Ovary (tissue), 3 donors: ENCODE results near the gene ATP1A2.

ENCODE experiments used
- CTCF ChIP-seq, 3 donors: fragments of 450-650 bp in 2 of 3; fragments of 200-600 bp in 1 of 3; IDR thresholded peaks; one replicate each; pipeline versions ENCODE4 v1.5.1 to v1.8.0; 2016 to 2022; ENCODE audit warnings: antibody characterized with exemption in 3 of 3, mild to moderate bottlenecking in 1 of 3
- EP300 ChIP-seq: sonication (generic); formaldehyde crosslinking; IDR thresholded peaks from one replicate; pipeline ENCODE4 v1.6.1; 2017; ENCODE audit warnings: antibody characterized with exemption
- POLR2A ChIP-seq: fragments of 450-650 bp; IDR thresholded peaks from one replicate; pipeline ENCODE4 v1.6.1; 2017; ENCODE audit warnings: antibody characterized with exemption, mild to moderate bottlenecking, moderate library complexity
- donor health status: DM: no; HTN: no; CAD: no.

GRCh38 chr1:160186729-160187128, 71.2 kb downstream of the ATP1A2 start:
- TF ChIP-seq CTCF (IDR thresholded peaks at IDR 0.05) (no peak), POLR2A (no peak), EP300 (no peak)
